ENCODE measurements around the gene CYP39A1. TPM values are rescaled to one million over a fixed set of nuclear protein-coding genes. Genes with fewer than 3 reads are reported as not detected.

CYP39A1 gene
- total RNA-seq, 1 donor from 2014 or later = 1.1 TPM

GRCh38 chr6:46592046-46592445 is 60.6 kb downstream of the CYP39A1 start:
- DNase-seq (ENCODE audit: low spot score) = no peak

- DNase-seq (ENCODE audit: low spot score) = no peak
These were observed 61.9 kb downstream of the CYP39A1 start for GRCh38 chr6:46590765-46591164.

- DNase-seq (ENCODE audit: low spot score) = no peak
These were observed 65.7 kb downstream of the CYP39A1 start for GRCh38 chr6:46586906-46587305.

- no peak for DNase-seq (ENCODE audit: low spot score)
These were observed 68.0 kb downstream of the CYP39A1 start for GRCh38 chr6:46584586-46584985.

- DNase-seq (ENCODE audit: low spot score) = no peak
These were observed 68.9 kb downstream of the CYP39A1 start for GRCh38 chr6:46583721-46584120.

- no peak for DNase-seq (ENCODE audit: low spot score)
These were observed 69.5 kb downstream of the CYP39A1 start for GRCh38 chr6:46583081-46583480.

- no peak for DNase-seq (ENCODE audit: low spot score)
These were observed 71.0 kb downstream of the CYP39A1 start for GRCh38 chr6:46581459-46582177.

- DNase-seq (ENCODE audit: low spot score) = no peak
These were observed 77.1 kb downstream of the CYP39A1 start for GRCh38 chr6:46575530-46575929.

- DNase-seq (ENCODE audit: low spot score) = no peak
These were observed 79.5 kb downstream of the CYP39A1 start for GRCh38 chr6:46573140-46573539.

- no peak for DNase-seq (ENCODE audit: low spot score)
These were observed 87.1 kb downstream of the CYP39A1 start for GRCh38 chr6:46565531-46565930.

GRCh38 chr6:46563924-46564323 is 88.7 kb downstream of the CYP39A1 start:
- DNase-seq (ENCODE audit: low spot score) = no peak

- no peak for DNase-seq (ENCODE audit: low spot score)
These were observed 96.6 kb downstream of the CYP39A1 start for GRCh38 chr6:46556053-46556452.

GRCh38 chr6:46555129-46555528 is 97.5 kb downstream of the CYP39A1 start:
- DNase-seq (ENCODE audit: low spot score) = no peak

- no peak for DNase-seq (ENCODE audit: low spot score)
These were observed 103.5 kb downstream of the CYP39A1 start for GRCh38 chr6:46549155-46549554.

GRCh38 chr6:46541556-46541955 is 111.1 kb downstream of the CYP39A1 start:
- DNase-seq (ENCODE audit: low spot score) = no peak

- DNase-seq (ENCODE audit: low spot score) = no peak
These were observed 112.8 kb downstream of the CYP39A1 start for GRCh38 chr6:46539866-46540265.

GRCh38 chr6:46538800-46539480 is 113.7 kb downstream of the CYP39A1 start:
- no peak for DNase-seq (ENCODE audit: low spot score)

GRCh38 chr6:46530896-46531295 is 121.7 kb downstream of the CYP39A1 start:
- no peak for DNase-seq (ENCODE audit: low spot score)

- no peak for DNase-seq (ENCODE audit: low spot score)
These were observed 123.5 kb downstream of the CYP39A1 start for GRCh38 chr6:46528961-46529750.

GRCh38 chr6:46526607-46527006 is 126.0 kb downstream of the CYP39A1 start:
- DNase-seq (ENCODE audit: low spot score) = no peak

GRCh38 chr6:46525583-46525982 is 127.0 kb downstream of the CYP39A1 start:
- no peak for DNase-seq (ENCODE audit: low spot score)

- no peak for DNase-seq (ENCODE audit: low spot score)
These were observed 131.1 kb downstream of the CYP39A1 start for GRCh38 chr6:46521464-46521971.
